Tibial nerve (tissue), 4 donors: ENCODE measurements around the gene RNFT2. TPM values are rescaled to one million over a fixed set of nuclear protein-coding genes. Genes with fewer than 3 reads are reported as not detected.

ENCODE experiments used
- DNase-seq, 2 donors: peaks; one replicate each; pipeline ENCODE4 v3.0.0-alpha.2; 2019; ENCODE audit warnings: low spot score in 2 of 2
- H3K27ac ChIP-seq, 4 donors: fragments of 200-600 bp; sonication (generic) in 3 of 4; one replicate each; pipeline ENCODE4 v1.5.1; 2017 to 2019; ENCODE audit warnings: mild to moderate bottlenecking in 1 of 4
- H3K27me3 ChIP-seq, 2 donors: fragments of 200-600 bp; sonication (generic) in 1 of 2; one replicate each; pipeline versions ENCODE4 v1.5.1 to v1.6.0; 2017 to 2019
- H3K36me3 ChIP-seq, 3 donors: fragments of 200-600 bp; sonication (generic); one replicate each; pipeline ENCODE4 v1.5.1; 2018 to 2019
- H3K4me1 ChIP-seq, 4 donors: fragments of 200-600 bp; sonication (generic) in 3 of 4; one replicate each; pipeline ENCODE4 v1.5.1; 2017 to 2019
- H3K4me3 ChIP-seq, 4 donors: fragments of 200-600 bp; sonication (generic) in 3 of 4; one replicate each; pipeline ENCODE4 v1.5.1; 2017 to 2019; ENCODE audit warnings: mild to moderate bottlenecking in 1 of 4, moderate library complexity in 1 of 4
- H3K9me3 ChIP-seq, 4 donors: fragments of 200-600 bp; sonication (generic) in 3 of 4; one replicate each; pipeline ENCODE4 v1.5.1; 2017 to 2019
- EP300 ChIP-seq, 2 donors: sonication (generic); formaldehyde crosslinking; IDR thresholded peaks; one replicate each; pipeline ENCODE4 v1.6.1; 2017; ENCODE audit warnings: antibody characterized with exemption in 2 of 2, mild to moderate bottlenecking in 1 of 2
- POLR2A ChIP-seq, 2 donors: fragments of 450-650 bp; IDR thresholded peaks; one replicate each; pipeline ENCODE4 v1.6.1; 2017; ENCODE audit warnings: antibody characterized with exemption in 2 of 2, mild to moderate bottlenecking in 2 of 2, moderate library complexity in 2 of 2
- WGBS, 2 donors: methylation state at CpG; one replicate each; pipeline ENCODE4 v1.1.5; 2018; 5-methylcytosine and 5-hydroxymethylcytosine counted together
- total RNA-seq, 4 donors: library from RNA; depleted of rRNA; stranded (reverse); fragments of >200 nt; gene quantifications; one replicate each; pipeline ENCODE4 v1.1.0, GENCODE V29; 2016
- TF ChIP-seq, protein P1 (sequence below), 5 experiments: fragments of 200-600 bp in 3 of 5; fragments of 450-650 bp in 2 of 5; sonication (generic) in 3 of 5; IDR thresholded peaks; one replicate each; pipeline ENCODE4 v1.5.1; 2016 to 2019; ENCODE audit warnings: antibody characterized with exemption in 5 of 5, mild to moderate bottlenecking in 3 of 5, moderate library complexity in 2 of 5

The RNFT2 gene
- total RNA-seq, 4 donors from 2014 or later = 0.59 to 5.9 (median 2.5) TPM

GRCh38 chr12:116818948-116819832, 81.1 kb downstream of the RNFT2 start:
- TF ChIP-seq, protein P1, sequence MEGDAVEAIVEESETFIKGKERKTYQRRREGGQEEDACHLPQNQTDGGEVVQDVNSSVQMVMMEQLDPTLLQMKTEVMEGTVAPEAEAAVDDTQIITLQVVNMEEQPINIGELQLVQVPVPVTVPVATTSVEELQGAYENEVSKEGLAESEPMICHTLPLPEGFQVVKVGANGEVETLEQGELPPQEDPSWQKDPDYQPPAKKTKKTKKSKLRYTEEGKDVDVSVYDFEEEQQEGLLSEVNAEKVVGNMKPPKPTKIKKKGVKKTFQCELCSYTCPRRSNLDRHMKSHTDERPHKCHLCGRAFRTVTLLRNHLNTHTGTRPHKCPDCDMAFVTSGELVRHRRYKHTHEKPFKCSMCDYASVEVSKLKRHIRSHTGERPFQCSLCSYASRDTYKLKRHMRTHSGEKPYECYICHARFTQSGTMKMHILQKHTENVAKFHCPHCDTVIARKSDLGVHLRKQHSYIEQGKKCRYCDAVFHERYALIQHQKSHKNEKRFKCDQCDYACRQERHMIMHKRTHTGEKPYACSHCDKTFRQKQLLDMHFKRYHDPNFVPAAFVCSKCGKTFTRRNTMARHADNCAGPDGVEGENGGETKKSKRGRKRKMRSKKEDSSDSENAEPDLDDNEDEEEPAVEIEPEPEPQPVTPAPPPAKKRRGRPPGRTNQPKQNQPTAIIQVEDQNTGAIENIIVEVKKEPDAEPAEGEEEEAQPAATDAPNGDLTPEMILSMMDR (IDR thresholded peaks at IDR 0.05) = peak in 2 of 5 experiments; percentile 42 to 55
- peak in 1 of 2 donors; percentile 67 for TF ChIP-seq EP300 (IDR thresholded peaks at IDR 0.05)
- peak; percentile 42 to 70 for TF ChIP-seq POLR2A (IDR thresholded peaks at IDR 0.05)
- Histone ChIP-seq H3K9me3 (peaks cover 0 to 1% (median 0%) of the 10 kb centered on the region in 4 donors), H3K27ac (peak overlapping the region; percentile 88 to 98 (median 93)), H3K4me3 (peak overlapping the region; percentile 44 to 89 (median 64)), H3K36me3 (no peaks in the 10 kb centered on the region), H3K27me3 (no peaks in the 10 kb centered on the region), H3K4me1 (peaks cover 0 to 18% (median 8%) of the 10 kb centered on the region in 4 donors)
- peak; percentile 70 to 73 for DNase-seq
- 1% methylated on average over 34 to 58 of the region's 70 CpGs for WGBS, 2 donors

DNA sequence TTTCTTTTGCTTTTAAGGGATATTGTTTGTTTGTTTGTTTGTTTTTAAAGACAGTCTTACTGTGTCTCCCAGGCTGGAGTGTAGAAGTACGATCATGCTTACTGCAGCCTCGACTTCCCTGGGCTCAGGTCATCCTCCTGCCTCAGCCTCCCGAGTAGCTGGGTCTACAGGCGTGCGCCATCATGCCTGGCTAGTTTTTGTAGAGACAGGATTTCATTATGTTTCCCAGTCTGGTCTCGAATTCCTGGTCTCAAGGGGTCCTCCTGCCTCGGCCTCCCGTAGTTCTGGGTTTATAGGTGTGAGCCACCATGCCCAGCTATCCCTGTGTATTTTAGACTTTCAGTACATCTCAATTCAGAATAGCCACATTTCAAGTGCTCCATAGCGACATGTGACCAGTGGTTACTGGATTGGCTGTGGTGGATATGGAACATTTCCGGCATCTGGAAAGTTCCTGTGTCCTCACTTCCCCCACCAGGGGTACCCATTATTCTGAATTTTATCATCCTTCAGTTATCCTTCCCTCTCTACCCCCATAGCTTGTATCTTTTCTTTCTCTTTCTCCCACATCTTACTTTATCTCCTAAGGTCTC, 82.0 kb downstream of the RNFT2 start:
- Histone ChIP-seq H3K27ac (peak overlapping the region in 2 of 4 donors; percentile 92 to 98), H3K27me3 (no peaks in the 10 kb centered on the region), H3K36me3 (no peaks in the 10 kb centered on the region), H3K4me1 (peaks cover 0 to 18% (median 8%) of the 10 kb centered on the region in 4 donors), H3K9me3 (peaks cover 0 to 11% (median 0%) of the 10 kb centered on the region in 4 donors), H3K4me3 (no peak overlapping the region)
- TF ChIP-seq, protein P1 (IDR thresholded peaks at IDR 0.05) = no peak
- TF ChIP-seq POLR2A (IDR thresholded peaks at IDR 0.05) (no peak), EP300 (IDR thresholded peaks at IDR 0.05) (no peak)
- 88 to 89% methylated on average over 10 of the region's 10 CpGs for WGBS, 2 donors
- DNase-seq = no peak

DNA sequence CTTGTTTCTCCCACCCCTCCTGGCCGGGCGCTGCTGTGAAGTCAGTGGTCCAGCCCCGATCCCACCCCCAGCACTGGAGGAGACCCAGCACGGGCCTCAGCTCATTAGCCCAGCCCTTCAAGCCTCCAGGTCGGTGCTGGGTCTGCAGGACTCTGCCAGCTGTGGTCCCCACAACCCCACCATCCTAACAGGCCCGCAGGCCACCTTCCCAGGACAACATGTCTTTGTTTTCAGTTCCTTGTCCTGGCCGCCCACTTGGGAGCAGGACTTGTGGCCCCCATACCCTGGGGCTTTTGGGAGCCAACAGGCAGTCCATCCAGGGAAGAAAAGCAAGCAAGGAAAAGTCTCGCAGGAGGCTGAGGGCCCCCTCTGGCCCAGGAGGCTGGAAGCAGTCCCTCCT, 83.2 kb downstream of the RNFT2 start:
- 39 to 42% methylated on average over 8 of the region's 8 CpGs for WGBS, 2 donors
- DNase-seq = no peak
- Histone ChIP-seq H3K36me3 (no peaks in the 10 kb centered on the region), H3K4me3 (no peak overlapping the region), H3K27ac (no peak overlapping the region), H3K27me3 (no peaks in the 10 kb centered on the region), H3K9me3 (peaks cover 0 to 14% (median 0%) of the 10 kb centered on the region in 4 donors), H3K4me1 (peaks cover 0 to 18% (median 8%) of the 10 kb centered on the region in 4 donors)
- TF ChIP-seq POLR2A (IDR thresholded peaks at IDR 0.05) = no peak
- TF ChIP-seq, protein P1 (IDR thresholded peaks at IDR 0.05) = no peak
- no peak for TF ChIP-seq EP300 (IDR thresholded peaks at IDR 0.05)

GRCh38 chr12:116827432-116827831, 89.3 kb downstream of the RNFT2 start:
- H3K9me3 ChIP-seq = peaks cover 0 to 14% (median 0%) of the 10 kb centered on the region in 4 donors
- H3K27me3 ChIP-seq = no peaks in the 10 kb centered on the region
- no peak for DNase-seq
- H3K4me1 ChIP-seq = no peaks in the 10 kb centered on the region
- TF ChIP-seq EP300 (IDR thresholded peaks at IDR 0.05) = no peak
- TF ChIP-seq POLR2A (IDR thresholded peaks at IDR 0.05) = no peak
- TF ChIP-seq, protein P1 (IDR thresholded peaks at IDR 0.05) = no peak
- no peaks in the 10 kb centered on the region for H3K36me3 ChIP-seq
- H3K4me3 ChIP-seq = no peak overlapping the region
- 92 to 93% methylated on average over 4 of the region's 4 CpGs for WGBS, 2 donors
- no peak overlapping the region for H3K27ac ChIP-seq

GRCh38 chr12:116832353-116832752, 94.2 kb downstream of the RNFT2 start:
- 60 to 74% methylated on average over 6 of the region's 6 CpGs for WGBS, 2 donors
- no peaks in the 10 kb centered on the region for H3K9me3 ChIP-seq
- no peak overlapping the region for H3K27ac ChIP-seq
- no peak overlapping the region for H3K4me3 ChIP-seq
- no peaks in the 10 kb centered on the region for H3K27me3 ChIP-seq
- TF ChIP-seq POLR2A (IDR thresholded peaks at IDR 0.05) (no peak), EP300 (IDR thresholded peaks at IDR 0.05) (no peak)
- TF ChIP-seq, protein P1 (IDR thresholded peaks at IDR 0.05) = no peak
- H3K36me3 ChIP-seq = no peaks in the 10 kb centered on the region
- no peaks in the 10 kb centered on the region for H3K4me1 ChIP-seq
- DNase-seq = no peak
